GM21723 (cell line): ENCODE data around the gene COL6A3.
A peak's percentile ranks its signal among the peaks of the same experiment; 100 is the strongest.

Experiments
- ATAC-seq: cut with Tn5 transposase; IDR thresholded peaks from one replicate; pipeline ENCODE4 v1.9.1; 2021; ENCODE audit warnings: mild to moderate bottlenecking, moderate library complexity; ENCODE audit not compliant: unreplicated experiment

The COL6A3 gene

DNA sequence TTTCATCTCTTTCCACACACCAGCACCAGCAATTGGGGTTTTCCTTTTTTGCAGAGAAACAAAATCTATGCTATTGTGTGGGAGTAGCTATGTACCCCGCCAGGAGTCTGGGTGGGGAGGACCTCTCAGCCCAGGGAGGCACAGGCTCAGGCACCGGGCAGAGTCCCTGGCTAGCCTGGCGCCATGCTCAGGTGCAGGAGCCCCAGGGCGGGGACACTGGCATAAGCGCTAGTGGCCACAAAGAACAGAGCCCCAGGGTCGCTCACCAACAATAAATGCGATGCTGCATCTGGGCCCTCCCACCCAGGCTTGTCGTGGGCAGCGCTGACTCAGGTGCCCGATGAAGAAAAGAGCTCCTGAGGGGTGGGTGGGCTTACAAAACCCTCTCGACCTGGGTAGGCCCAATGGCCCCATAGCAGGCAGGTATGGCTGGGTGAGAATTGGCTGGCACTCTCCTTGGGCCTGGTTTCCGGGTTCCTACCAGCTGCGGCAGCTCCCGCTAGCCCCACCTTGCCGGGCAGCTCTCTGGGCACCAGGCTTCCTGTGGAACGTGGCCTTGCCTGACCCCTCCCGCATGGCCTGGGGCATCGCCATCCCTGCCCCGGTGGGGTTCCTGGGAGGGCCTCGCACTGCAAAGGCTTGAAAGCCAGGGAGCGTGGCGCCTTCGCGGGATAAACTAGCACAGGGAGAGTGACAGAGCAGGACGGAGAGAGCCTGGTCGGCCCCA lies 31.8 kb upstream of the COL6A3 start:
- no peak for ATAC-seq

DNA sequence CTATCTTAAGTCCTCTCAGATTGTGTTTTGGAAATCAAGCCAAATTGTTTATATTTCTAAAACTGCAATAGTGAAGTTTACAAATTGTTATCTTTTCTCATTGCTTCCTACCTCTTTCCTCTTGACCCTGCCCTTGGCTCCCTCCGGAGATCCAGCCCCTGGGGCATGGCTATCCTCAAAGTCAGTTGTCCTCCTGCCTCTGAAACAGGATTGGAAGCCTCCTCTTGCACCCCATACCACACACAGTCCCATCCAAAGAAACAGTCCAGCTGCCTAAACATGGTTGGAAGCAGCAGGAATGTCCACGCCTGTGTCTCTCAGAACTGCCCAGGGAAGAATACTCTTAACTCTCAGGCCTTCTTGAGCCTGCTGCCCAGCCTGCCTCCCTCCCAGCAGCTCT lies 30.1 kb upstream of the COL6A3 start:
- ATAC-seq: no peak

DNA sequence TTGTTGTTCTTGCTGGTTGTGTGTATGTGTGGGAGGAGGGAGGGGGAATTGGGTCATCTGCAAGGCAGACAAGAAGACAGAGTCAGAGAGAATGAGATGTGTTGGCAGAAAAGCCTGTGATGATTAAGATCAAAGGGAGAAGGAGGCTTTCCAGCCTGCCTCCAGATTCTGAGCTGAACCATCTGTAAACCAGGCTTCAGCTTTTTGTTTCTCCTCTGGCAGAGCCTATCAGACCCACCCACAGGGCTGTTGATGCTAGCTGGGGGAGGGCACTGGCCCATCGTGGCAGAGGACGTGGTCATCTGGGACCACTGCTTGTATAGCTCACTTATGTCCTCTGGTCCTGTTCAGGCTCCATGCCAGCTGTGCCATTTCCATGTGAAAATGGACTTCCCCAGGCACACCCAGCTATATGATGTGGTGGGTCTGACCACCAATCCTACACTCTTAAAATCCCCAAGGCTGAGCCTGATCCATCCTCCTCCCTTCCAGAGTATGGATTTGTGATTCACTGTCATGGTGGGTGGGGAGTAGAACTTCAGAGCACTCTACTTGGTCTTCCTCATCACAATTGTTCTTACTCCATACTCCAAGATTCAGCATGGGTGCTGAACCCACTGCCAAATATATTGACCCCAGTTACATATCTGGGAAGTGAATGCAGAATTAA lies 27.8 kb upstream of the COL6A3 start:
- no peak for ATAC-seq

DNA sequence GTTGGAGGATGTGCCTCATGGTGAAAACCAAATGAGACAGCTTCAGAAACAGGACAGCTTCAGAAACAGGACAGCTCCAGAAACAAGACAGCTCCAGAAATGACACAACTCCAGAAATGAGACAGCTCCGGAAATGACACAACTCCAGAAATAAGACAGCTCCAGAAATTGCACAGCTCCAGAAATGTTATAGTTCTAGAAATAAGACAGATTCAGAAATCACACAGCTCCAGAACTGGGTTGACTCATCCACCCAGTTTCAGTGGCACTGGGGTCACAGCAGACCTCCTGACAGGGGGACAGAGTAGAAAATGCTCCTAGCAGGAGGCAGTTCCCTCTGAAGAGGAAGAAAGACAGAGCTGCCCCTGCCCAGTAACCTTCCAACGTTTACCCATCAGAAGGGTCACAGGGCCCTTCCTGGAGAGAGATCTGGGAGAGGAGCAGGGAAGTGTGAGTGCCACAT lies 26.9 kb upstream of the COL6A3 start:
- ATAC-seq: no peak

- ATAC-seq: no peak
Measured at GRCh38 chr2:237438080-237438940, 24.3 kb upstream of the COL6A3 start.

GRCh38 chr2:237437566-237437965 lies 23.6 kb upstream of the COL6A3 start:
- ATAC-seq: no peak

DNA sequence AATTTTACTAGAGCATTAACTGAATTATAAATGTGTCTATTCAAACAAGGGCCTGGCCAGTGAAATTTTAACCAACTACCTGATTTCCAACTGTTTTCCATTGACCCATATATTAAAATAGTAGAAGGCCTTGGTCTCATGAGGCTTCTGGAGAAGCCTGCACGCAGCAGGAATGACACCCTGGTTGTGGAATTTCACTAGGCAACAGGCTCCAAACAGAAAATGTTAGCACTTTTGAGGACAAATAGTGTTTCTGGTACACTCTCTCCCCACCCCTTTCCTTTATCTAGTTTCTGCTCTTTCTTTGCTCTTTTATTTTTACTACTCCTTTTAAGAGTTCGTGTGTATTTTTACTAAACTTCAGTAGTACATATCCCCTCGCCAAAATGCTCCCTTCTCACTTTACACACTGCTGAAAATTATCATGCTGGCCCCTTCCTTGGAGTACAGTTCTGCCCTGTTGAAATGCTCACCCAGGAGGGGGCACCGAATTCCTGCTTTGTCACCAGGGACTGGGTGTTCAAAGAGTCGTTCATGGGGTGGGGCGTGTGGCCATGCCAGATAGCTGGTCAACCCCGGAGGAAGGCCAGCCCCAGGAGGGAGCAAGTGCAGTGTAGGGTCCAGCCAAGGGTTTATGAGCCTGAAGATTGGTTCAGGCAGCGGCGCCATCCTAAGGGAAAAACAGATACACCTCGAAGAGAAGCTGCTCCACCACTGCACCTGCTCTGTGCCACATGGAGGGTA lies 22.1 kb upstream of the COL6A3 start:
- ATAC-seq: no peak

GRCh38 chr2:237434866-237435311 lies 20.9 kb upstream of the COL6A3 start:
- peak; percentile 88 for ATAC-seq

GRCh38 chr2:237433920-237434676 lies 20.1 kb upstream of the COL6A3 start:
- no peak for ATAC-seq

GRCh38 chr2:237432484-237433092 lies 18.6 kb upstream of the COL6A3 start:
- ATAC-seq: no peak

DNA sequence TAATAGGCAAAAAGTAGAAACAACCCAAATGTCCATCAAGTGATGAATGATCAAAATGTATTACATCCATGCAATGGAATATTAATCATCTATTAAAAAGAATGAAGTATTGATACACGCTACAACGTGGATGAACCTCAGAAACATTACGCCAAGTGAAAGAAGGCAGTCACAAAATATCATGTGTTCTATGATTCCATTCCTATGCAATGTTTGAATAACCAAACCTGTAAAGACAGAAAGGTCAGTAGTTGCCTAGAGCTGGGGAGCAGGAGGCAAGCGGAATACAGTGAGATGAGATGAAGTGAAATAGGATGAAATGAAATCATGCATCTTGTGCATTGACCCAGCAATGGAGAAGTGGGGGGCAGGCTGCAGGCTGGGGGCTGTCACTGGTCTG lies 17.9 kb upstream of the COL6A3 start:
- ATAC-seq: no peak

- no peak for ATAC-seq
Measured at GRCh38 chr2:237431372-237431771, 17.4 kb upstream of the COL6A3 start.

GRCh38 chr2:237430861-237431260 lies 16.9 kb upstream of the COL6A3 start:
- ATAC-seq: no peak

DNA sequence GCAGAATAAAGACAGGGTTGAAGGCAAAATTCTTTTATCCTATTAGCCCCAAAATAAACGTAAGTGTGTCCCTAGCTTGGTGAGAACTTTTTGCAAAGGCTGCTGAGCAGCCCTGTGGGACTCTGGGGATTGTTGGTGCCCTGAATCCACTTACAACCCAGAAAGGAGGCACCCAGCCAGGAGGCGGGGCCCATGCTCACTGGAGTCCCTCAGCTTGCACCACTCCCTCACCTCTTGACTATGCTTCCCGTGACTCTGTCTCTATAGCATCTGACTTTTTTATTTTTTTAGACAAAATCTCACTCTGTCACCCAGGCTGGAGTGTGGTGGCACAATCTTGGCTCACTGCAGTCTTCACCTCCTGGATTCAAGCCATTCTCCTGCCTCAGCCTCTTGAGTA lies 15.8 kb upstream of the COL6A3 start:
- no peak for ATAC-seq

DNA sequence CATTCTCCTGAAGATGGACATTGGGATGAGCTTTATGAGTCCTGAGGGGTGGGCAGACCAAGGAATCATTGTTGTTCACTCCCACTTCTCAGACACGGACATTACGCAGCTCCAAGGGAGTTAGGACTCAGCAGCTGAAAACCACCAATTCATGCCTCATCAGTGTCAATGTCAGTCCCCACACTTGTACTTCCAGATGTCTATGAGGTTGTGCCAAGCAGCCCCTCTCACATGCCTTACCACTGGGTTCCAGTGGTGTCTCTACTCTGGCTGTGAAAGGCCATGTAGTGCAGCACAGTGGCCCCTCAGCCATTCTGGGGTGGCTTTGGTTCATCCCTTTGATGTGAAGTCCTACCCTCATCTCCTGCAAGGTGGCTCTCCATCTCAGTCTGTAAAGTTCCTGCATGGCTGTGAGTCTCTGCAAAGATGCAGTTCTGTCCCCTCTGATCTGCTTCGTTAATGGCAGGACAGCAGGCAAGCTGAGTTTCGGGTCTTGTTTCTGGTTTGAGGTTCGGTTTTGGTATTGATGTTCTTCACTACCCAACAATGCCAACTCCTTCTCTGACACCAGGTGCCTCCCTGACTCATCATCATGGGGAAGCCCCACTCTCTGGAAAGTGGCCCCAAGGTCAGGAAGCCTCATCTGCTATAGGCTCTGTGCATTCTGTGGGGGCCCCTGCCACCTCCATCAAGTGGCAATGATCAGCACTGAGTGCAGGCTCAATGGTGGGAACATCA lies 14.0 kb upstream of the COL6A3 start:
- no peak for ATAC-seq

- no peak for ATAC-seq
Measured at GRCh38 chr2:237426517-237426916, 12.6 kb upstream of the COL6A3 start.

- ATAC-seq: no peak
Measured at GRCh38 chr2:237425320-237425719, 11.4 kb upstream of the COL6A3 start.

DNA sequence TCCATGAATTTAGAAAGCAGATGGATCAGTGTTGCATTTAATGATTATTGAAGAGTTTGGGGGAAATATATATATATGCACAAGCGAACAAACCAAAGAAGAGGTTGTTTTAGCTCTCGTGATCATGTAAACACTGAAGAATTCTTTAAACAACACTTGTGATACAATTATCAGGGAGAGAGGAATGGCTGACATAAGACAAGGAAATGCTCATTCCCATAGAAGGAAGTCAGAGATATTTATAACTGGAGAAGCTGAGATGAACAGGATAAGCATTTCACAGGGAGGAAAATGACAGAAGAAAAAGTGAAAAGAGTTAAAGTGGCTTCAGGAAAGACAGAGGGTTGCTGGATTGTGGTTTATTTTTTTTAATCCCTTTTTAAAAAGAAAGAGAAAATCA lies 10.6 kb upstream of the COL6A3 start:
- ATAC-seq: no peak

- ATAC-seq: no peak
Measured at GRCh38 chr2:237423891-237424290, 9.9 kb upstream of the COL6A3 start.
